AG09319 (cell line): ENCODE results near the gene REPIN1.

Experiments used
- DNase-seq: peaks from one replicate; pipeline ENCODE4 v3.0.0-alpha.2; 2010; ENCODE audit warnings: low read depth; ENCODE audit errors: extremely low read depth
- TF ChIP-seq, protein P1 (sequence below): IDR thresholded peaks from 2 replicates; pipeline ENCODE4 v1.5.1; 2011; ENCODE audit warnings: low read depth, mild to moderate bottlenecking, inconsistent platforms, low read length, moderate library complexity

Gene REPIN1

GRCh38 chr7:150332852-150333635, 35.6 kb upstream of the REPIN1 start:
- no peak for DNase-seq
- TF ChIP-seq, protein P1, sequence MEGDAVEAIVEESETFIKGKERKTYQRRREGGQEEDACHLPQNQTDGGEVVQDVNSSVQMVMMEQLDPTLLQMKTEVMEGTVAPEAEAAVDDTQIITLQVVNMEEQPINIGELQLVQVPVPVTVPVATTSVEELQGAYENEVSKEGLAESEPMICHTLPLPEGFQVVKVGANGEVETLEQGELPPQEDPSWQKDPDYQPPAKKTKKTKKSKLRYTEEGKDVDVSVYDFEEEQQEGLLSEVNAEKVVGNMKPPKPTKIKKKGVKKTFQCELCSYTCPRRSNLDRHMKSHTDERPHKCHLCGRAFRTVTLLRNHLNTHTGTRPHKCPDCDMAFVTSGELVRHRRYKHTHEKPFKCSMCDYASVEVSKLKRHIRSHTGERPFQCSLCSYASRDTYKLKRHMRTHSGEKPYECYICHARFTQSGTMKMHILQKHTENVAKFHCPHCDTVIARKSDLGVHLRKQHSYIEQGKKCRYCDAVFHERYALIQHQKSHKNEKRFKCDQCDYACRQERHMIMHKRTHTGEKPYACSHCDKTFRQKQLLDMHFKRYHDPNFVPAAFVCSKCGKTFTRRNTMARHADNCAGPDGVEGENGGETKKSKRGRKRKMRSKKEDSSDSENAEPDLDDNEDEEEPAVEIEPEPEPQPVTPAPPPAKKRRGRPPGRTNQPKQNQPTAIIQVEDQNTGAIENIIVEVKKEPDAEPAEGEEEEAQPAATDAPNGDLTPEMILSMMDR, result no peak

DNA sequence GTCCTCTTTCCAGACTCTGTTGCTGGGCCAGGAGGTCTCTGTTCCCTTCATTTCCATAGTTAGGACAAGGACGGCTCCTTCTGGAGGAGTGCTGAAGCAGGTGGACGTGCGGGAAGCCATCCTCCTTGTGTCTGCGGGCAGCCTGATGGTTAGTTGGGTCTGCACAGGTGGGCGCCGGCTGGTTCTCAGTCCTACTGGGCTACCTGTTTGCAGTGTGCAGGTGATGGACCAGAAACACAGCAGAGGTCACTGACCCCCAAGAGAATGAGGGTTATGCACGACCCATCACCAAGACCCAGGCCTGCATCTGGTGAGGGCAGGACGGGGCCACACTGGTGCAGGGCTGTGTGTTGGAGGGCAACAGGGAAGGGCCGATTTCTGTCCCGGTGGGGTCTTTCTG, 35.0 kb upstream of the REPIN1 start:
- no peak for DNase-seq

GRCh38 chr7:150334108-150334507, 34.5 kb upstream of the REPIN1 start:
- no peak for DNase-seq
- TF ChIP-seq, protein P1, result no peak

More for the DNA sequence above, 35.0 kb upstream of the REPIN1 start:
- TF ChIP-seq, protein P1, result no peak

DNA sequence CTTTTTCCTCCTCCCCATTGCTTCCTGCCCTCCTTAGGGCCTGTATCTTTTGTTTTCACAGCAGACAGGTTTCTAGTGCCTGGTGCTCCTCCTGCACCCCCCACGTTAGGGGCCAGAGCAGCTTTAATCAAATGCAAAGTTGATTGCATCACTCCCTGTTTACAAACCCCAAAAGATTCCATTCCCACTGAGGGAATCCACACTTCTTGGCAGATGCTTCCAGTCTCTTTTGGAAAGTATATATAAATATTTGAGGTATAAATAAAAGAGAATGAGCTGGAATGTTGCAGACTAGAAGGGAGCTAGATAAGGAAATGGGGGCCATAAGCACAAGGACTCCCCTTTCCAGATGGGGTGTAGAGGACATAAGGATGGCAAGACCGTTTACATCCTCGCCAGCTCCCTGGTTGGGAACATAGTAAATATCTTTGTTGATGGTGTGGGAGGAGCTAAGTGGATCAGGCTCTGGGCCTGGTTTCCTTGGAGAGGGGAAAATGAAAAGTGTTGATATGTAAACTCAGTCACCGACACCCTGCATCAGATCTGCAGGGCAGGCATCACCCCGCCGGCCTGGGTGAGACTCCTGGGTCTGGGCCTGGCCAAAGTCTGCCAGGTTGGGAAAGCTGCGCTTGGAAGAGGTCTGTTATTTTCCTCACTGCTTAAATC, 33.4 kb upstream of the REPIN1 start:
- DNase-seq, result peak; percentile 67
- TF ChIP-seq, protein P1, result no peak

DNA sequence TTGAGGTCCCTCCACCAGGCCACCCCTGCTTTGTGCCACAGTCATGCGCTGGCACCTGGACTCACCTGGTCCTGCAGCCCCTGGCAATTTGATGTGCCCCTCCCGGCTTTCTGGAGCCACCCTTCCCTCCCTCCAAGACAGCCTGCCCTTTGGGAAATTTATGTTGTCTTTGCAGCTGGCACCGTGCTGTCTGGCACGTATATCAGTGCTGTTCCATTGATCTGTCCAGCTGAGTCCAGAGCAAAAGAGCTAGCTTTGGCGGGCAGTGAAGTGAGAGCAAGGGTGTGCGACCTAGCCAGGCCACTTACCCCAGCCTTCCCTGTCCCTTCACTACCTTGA, 32.9 kb upstream of the REPIN1 start:
- DNase-seq, result no peak
- TF ChIP-seq, protein P1, result no peak

DNA sequence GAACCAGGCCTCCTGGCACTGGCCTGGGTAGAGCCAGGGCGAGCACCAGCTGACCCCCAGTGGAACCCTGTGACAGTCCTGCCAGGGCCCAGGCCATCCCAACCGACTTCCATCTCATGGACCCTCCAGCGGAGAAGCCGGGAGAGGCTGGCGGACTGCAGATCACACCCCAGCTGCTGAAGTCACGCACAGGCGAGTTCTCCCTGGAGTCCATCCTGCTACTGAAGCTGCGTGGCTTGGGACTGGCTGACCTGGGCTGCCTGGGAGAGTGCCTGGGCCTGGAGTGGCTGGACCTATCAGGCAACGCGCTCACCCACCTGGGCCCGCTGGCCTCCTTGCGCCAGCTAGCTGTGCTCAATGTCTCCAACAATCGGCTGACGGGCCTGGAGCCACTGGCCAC, 31.9 kb upstream of the REPIN1 start:
- TF ChIP-seq, protein P1, result no peak
- DNase-seq, result no peak

DNA sequence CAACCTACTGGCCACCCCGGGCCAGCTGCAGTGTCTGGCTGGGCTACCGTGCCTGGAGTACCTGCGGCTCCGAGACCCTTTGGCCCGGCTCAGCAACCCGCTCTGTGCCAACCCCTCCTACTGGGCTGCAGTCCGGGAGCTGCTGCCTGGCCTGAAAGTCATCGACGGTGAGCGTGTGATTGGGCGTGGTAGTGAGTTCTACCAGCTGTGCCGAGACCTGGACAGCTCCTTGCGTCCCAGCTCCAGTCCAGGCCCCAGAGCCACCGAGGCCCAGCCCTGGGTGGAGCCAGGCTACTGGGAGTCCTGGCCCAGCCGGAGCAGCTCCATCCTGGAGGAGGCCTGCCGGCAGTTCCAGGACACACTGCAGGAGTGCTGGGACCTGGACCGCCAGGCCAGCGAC, 31.4 kb upstream of the REPIN1 start:
- TF ChIP-seq, protein P1, result no peak
- DNase-seq, result no peak
